GM06990 (cell line): Measurements from ENCODE around the gene OR1S1.
"Not testable (repeated sequence)": the region's sequence is repeated elsewhere in the genome, so short reads cannot be mapped to it uniquely, and the experiment has no call there.

ENCODE experiments used
- DNase-seq: peaks from one replicate; pipeline ENCODE4 v3.0.0-alpha.2; 2011; ENCODE audit not compliant: insufficient read length; ENCODE audit errors: extremely low read depth
- H3K27me3 ChIP-seq: replicated peaks from 2 replicates; pipeline ENCODE4 v1.6.0; 2011; ENCODE audit warnings: low read length; ENCODE audit not compliant: control insufficient read depth, insufficient read depth
- H3K36me3 ChIP-seq: 2 replicates; pipeline ENCODE4 v1.5.1; 2011; ENCODE audit warnings: low read length; ENCODE audit not compliant: control insufficient read depth, insufficient read depth
- H3K4me3 ChIP-seq: replicated peaks from 2 replicates; pipeline ENCODE4 v1.5.1; 2011; ENCODE audit warnings: low read depth, mild to moderate bottlenecking, control low read depth, low read length
- TF ChIP-seq, protein P1 (sequence below): IDR thresholded peaks from 2 replicates; pipeline ENCODE4 v1.5.1; 2011; ENCODE audit warnings: low read length, control low read depth, mild to moderate bottlenecking, inconsistent platforms; ENCODE audit not compliant: insufficient read depth, poor library complexity, severe bottlenecking

OR1S1 gene

DNA sequence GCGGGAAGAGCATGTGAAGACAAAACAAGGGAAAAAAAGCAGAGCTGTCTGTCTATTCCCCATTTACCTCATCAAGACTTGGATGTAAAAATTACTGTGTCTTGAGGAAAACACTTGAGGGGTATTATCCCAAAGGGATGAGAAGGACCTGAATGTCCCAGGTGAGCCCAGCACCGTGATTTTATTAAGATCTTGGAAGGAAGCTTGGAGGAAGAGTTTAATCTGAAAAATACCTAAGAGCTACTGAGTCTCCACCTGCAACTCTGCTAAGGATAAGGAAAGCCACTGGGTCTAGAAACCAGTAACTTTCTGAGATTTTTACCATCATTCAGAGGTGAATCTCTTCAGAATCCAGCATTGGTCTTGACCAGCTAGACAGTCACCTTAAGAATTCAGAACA is at the start of gene OR1S1:
OR1S1 (plus strand) TSS at position 301 of the 400 bp plus-strand sequence.
- not testable (repeated sequence) for H3K27me3 ChIP-seq, H3K4me3 ChIP-seq, H3K36me3 ChIP-seq, DNase-seq

DNA sequence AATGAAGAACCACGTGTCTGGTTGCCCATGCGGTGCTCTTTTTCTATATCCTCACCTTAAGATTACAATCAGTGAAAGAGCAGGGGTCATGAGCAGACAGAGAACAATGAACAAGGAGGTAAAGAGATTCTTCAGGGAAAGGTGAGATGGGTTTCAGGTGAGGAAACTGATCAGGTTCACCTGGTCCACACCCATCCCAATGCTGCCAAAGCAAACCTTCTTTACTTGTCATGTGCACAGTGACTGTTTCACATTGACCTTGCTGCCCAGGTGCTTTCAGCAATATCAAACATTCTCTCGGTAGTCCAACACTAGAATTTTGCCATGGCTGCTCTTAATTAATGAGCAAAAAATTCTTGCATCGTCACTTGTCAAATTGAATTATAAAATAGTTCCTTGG is 48.1 kb upstream of the OR1S1 start:
- no peaks in the 10 kb centered on the region for H3K27me3 ChIP-seq
- TF ChIP-seq, protein P1, sequence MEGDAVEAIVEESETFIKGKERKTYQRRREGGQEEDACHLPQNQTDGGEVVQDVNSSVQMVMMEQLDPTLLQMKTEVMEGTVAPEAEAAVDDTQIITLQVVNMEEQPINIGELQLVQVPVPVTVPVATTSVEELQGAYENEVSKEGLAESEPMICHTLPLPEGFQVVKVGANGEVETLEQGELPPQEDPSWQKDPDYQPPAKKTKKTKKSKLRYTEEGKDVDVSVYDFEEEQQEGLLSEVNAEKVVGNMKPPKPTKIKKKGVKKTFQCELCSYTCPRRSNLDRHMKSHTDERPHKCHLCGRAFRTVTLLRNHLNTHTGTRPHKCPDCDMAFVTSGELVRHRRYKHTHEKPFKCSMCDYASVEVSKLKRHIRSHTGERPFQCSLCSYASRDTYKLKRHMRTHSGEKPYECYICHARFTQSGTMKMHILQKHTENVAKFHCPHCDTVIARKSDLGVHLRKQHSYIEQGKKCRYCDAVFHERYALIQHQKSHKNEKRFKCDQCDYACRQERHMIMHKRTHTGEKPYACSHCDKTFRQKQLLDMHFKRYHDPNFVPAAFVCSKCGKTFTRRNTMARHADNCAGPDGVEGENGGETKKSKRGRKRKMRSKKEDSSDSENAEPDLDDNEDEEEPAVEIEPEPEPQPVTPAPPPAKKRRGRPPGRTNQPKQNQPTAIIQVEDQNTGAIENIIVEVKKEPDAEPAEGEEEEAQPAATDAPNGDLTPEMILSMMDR: no peak
- H3K36me3 ChIP-seq: no peaks in the 10 kb centered on the region

DNA sequence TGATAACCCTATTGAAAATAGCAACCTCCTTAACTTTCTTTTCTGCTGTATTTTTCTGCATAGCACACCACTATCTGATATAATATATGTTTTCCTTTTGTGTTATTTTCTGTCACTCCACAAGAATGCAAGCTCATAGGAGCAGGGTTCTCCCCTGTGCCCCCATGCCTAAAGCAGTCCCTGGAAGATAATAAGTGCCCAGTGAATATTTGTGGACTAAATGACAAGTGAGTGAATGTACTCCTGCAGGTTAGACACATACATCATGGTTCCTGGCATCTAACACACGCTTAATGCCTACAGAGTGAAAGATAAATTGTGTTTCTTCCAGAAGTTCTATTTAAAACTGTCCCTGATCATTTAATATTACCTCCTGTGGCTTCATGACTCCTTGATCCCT is 47.5 kb upstream of the OR1S1 start:
- Histone ChIP-seq H3K27me3 (no peaks in the 10 kb centered on the region), H3K36me3 (no peaks in the 10 kb centered on the region), H3K4me3 (no peak overlapping the region)
- no peak for DNase-seq
- TF ChIP-seq, protein P1: no peak

More for the DNA sequence above, 48.1 kb upstream of the OR1S1 start:
- no peak overlapping the region for H3K4me3 ChIP-seq
- no peak for DNase-seq

DNA sequence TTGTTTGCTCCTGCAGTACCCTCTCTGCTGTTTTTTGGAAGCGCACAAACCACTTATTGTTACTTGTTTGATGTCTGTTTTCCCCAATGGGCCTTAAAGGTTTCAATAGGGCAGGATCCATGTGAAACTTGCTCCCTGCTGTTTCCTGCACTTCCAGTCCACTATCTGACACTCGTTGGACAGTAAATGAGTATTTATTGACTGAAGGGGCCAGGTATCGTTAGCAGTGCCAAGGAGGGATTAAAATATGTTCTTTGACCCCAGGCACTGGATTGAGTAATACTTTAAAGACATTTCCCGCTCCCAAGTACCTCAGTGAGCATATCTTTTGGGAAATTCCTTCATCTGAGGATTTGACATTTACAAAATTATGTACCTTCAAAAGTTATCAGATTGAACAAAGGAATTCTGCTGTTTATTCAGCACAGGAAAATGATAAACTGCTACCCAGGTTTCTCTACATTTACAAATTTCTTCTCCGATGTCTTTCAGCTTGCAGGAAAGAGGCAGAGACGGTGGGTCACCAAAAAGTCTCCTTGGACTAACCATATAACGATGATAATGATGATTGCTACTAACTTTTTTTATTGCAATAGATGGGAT is 46.9 kb upstream of the OR1S1 start:
- Histone ChIP-seq H3K4me3 (no peak overlapping the region), H3K36me3 (no peaks in the 10 kb centered on the region), H3K27me3 (no peaks in the 10 kb centered on the region)
- DNase-seq: no peak
- TF ChIP-seq, protein P1: no peak

DNA sequence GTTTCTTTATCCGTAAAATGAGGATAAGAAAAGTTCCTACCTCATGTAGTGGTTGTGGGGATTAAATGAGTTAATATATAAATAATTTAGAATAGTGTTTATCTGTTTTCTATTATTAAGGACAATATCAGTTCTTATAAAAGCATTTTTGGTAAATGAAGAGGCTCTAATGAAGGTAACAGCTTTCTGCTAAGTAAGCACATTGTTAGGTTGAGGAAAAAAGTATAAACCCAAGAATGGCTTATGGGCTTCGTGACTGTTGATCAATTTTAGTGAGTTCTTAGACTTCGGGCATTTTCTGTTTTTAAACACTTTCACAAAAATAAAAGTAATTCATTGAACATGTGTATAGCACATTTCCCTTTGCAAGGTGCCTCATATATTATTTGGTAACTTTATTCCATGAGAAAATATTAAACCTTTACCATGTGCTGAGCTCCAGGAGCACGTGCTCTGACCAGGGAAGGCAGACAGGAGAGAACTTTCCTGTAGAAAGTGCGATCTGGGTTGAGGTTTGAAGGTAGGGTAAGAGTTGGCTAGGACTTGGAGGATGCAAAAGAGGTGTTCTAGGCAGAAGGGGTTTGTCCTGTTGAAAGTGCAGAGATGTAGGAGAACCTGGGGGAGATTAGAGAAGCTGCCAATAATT is 35.0 kb upstream of the OR1S1 start:
- TF ChIP-seq, protein P1: no peak
- no peak for DNase-seq
- Histone ChIP-seq H3K27me3 (no peaks in the 10 kb centered on the region), H3K4me3 (no peak overlapping the region), H3K36me3 (no peaks in the 10 kb centered on the region)

DNA sequence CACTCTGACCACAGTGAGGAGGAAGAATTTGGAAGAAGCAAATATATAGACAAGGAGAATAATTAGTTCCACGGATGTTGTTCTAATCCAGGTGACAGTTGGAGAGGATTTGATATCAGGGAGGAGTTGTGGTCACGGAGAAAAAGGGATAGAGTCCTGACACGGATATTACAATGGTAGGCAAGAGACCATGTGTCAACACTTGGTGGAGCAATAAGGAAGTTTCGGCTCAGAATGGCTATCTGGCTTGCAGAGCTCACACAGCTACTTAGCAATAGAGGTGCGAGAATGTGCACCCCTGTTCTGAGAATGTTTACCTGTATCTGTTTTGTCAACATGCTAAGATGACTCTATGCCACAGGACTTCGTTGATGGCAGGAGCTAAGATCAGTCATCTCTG is 34.1 kb upstream of the OR1S1 start:
- Histone ChIP-seq H3K4me3 (no peak overlapping the region), H3K36me3 (no peaks in the 10 kb centered on the region), H3K27me3 (no peaks in the 10 kb centered on the region)
- TF ChIP-seq, protein P1: no peak
- DNase-seq: no peak
